LNCAP (cell line): ENCODE results near the gene PRRT4.

Source experiments
- CTCF ChIP-seq: fragments of 450-650 bp; IDR thresholded peaks from 2 replicates; pipeline ENCODE4 v1.5.1; 2017; ENCODE audit warnings: mild to moderate bottlenecking

Gene PRRT4

GRCh38 chr7:128392446-128393327 is 31.2 kb upstream of the PRRT4 start:
- no peak for TF ChIP-seq CTCF

- TF ChIP-seq CTCF = no peak
These were observed 30.3 kb upstream of the PRRT4 start for GRCh38 chr7:128391805-128392204.

GRCh38 chr7:128390871-128391565 is 29.5 kb upstream of the PRRT4 start:
- no peak for TF ChIP-seq CTCF

- TF ChIP-seq CTCF = no peak
These were observed 28.3 kb upstream of the PRRT4 start for GRCh38 chr7:128389618-128390329.

- TF ChIP-seq CTCF = no peak
These were observed 27.7 kb upstream of the PRRT4 start for GRCh38 chr7:128389085-128389617.

GRCh38 chr7:128388145-128388485 is 26.6 kb upstream of the PRRT4 start:
- no peak for TF ChIP-seq CTCF
